OCI-LY7 (cell line): Measurements from ENCODE around the gene MIER1.
"Not testable (repeated sequence)": the region's sequence is repeated elsewhere in the genome, so short reads cannot be mapped to it uniquely, and the experiment has no call there.

Experiments used
- EZH2phosphoT487 ChIP-seq: fragments of 200-600 bp; sonication (generic); IDR thresholded peaks from 2 replicates; pipeline ENCODE4 v1.6.1; 2018; ENCODE audit warnings: low read depth, borderline replicate concordance, mild to moderate bottlenecking, mixed run types, antibody characterized with exemption, low read length, moderate library complexity, mixed read lengths
- TF ChIP-seq, protein P1 (sequence below): fragments of 200-600 bp; sonication (generic); conservative IDR thresholded peaks from 2 replicates; pipeline ENCODE4 v1.5.1; 2014; ENCODE audit warnings: mild to moderate bottlenecking, antibody characterized with exemption, low read length, moderate library complexity, mixed read lengths

DNA sequence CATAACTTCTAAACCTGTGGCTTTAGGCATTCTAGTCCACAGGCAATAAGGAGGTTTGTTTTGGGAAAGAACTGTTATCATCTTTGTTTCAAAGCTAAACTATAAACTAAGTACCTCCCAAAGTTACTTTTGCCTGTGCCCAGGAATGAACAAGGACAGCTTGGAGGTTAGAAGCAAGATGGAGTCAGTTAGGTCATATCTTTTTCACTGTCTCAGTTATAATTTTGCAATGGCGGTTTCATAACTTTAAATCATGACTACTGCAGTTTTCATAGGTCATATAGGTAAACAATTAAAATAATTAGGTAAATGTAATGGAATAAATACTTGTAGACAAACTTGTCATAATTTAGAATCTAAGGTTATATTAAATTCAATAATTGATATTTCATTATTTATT is 9.6 kb upstream of the MIER1 start:
- TF ChIP-seq, protein P1, sequence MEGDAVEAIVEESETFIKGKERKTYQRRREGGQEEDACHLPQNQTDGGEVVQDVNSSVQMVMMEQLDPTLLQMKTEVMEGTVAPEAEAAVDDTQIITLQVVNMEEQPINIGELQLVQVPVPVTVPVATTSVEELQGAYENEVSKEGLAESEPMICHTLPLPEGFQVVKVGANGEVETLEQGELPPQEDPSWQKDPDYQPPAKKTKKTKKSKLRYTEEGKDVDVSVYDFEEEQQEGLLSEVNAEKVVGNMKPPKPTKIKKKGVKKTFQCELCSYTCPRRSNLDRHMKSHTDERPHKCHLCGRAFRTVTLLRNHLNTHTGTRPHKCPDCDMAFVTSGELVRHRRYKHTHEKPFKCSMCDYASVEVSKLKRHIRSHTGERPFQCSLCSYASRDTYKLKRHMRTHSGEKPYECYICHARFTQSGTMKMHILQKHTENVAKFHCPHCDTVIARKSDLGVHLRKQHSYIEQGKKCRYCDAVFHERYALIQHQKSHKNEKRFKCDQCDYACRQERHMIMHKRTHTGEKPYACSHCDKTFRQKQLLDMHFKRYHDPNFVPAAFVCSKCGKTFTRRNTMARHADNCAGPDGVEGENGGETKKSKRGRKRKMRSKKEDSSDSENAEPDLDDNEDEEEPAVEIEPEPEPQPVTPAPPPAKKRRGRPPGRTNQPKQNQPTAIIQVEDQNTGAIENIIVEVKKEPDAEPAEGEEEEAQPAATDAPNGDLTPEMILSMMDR: not testable (repeated sequence)
- not testable (repeated sequence) for TF ChIP-seq EZH2phosphoT487
